ENCODE results near the gene DSCAM.

Gene DSCAM

DNA sequence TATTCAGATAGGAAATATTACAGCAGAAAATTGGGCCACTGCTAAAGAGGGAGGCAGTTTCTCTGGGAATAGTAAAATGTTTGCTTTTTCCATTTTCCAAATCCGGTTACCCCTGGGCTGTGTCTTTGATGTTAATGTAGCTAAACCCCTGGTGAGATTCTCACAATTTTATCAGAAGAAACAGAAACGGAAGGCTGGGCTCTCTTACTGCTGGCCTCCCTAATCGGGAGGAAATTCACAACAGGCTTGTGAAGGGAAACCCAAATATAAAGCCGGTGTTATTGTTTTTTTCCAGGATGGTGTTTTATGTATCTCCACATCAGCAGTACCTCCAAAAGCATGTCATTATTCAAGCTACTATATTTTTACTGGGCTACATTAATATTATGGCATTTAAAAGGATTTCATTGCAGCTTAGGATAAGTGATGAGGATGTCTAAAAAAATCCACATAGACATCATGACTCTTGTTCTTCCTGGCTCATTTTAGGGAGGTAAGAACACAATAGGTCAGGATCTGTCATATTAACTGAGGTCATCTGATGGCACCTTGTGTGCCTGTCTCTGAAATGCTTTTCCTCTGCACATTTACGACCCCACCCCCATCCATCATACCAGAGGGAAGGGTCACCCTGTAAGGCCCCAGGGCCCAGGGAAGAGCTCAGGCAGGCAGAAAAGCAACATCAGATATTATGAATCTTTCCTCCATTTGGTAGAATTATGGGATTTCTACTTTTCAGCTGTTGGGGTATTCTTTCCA lies 158.7 kb downstream of the DSCAM start:
- no peak overlapping the region for H3K27ac Mint-ChIP-seq
- H3K4me1 Mint-ChIP-seq (ENCODE audit: low read depth) = no peaks in the 10 kb centered on the region
- H3K27me3 Mint-ChIP-seq (ENCODE audit: low read depth) = no peaks in the 10 kb centered on the region
- H3K4me3 Mint-ChIP-seq = no peak overlapping the region
- H3K36me3 Mint-ChIP-seq (ENCODE audit: low read depth) = no peaks in the 10 kb centered on the region
- no peaks in the 10 kb centered on the region for H3K9me3 Mint-ChIP-seq

- Mint-ChIP-seq H3K27ac (no peak overlapping the region), H3K4me1 (ENCODE audit: low read depth) (no peaks in the 10 kb centered on the region), H3K36me3 (ENCODE audit: low read depth) (no peaks in the 10 kb centered on the region), H3K9me3 (no peaks in the 10 kb centered on the region), H3K27me3 (ENCODE audit: low read depth) (no peaks in the 10 kb centered on the region), H3K4me3 (no peak overlapping the region)
Observed at GRCh38 chr21:40687625-40688024, 159.3 kb downstream of the DSCAM start.

GRCh38 chr21:40686526-40686925 lies 160.4 kb downstream of the DSCAM start:
- Mint-ChIP-seq H3K9me3 (no peaks in the 10 kb centered on the region), H3K4me1 (ENCODE audit: low read depth) (no peaks in the 10 kb centered on the region), H3K4me3 (no peak overlapping the region), H3K27me3 (ENCODE audit: low read depth) (no peaks in the 10 kb centered on the region), H3K36me3 (ENCODE audit: low read depth) (no peaks in the 10 kb centered on the region), H3K27ac (no peak overlapping the region)

GRCh38 chr21:40685141-40685540 lies 161.8 kb downstream of the DSCAM start:
- Mint-ChIP-seq H3K4me1 (ENCODE audit: low read depth) (no peaks in the 10 kb centered on the region), H3K4me3 (no peak overlapping the region), H3K27ac (no peak overlapping the region), H3K36me3 (ENCODE audit: low read depth) (no peaks in the 10 kb centered on the region), H3K9me3 (no peaks in the 10 kb centered on the region), H3K27me3 (ENCODE audit: low read depth) (no peaks in the 10 kb centered on the region)

- Mint-ChIP-seq H3K9me3 (no peaks in the 10 kb centered on the region), H3K4me3 (no peak overlapping the region), H3K36me3 (ENCODE audit: low read depth) (no peaks in the 10 kb centered on the region), H3K27me3 (ENCODE audit: low read depth) (no peaks in the 10 kb centered on the region), H3K4me1 (ENCODE audit: low read depth) (no peaks in the 10 kb centered on the region), H3K27ac (no peak overlapping the region)
Observed at GRCh38 chr21:40684726-40685125, 162.2 kb downstream of the DSCAM start.

GRCh38 chr21:40683349-40683748 lies 163.6 kb downstream of the DSCAM start:
- H3K27me3 Mint-ChIP-seq (ENCODE audit: low read depth) = no peaks in the 10 kb centered on the region
- H3K36me3 Mint-ChIP-seq (ENCODE audit: low read depth) = no peaks in the 10 kb centered on the region
- no peaks in the 10 kb centered on the region for H3K9me3 Mint-ChIP-seq
- H3K4me1 Mint-ChIP-seq (ENCODE audit: low read depth) = no peaks in the 10 kb centered on the region
- H3K27ac Mint-ChIP-seq = no peak overlapping the region
- no peak overlapping the region for H3K4me3 Mint-ChIP-seq

GRCh38 chr21:40681164-40681859 lies 165.6 kb downstream of the DSCAM start:
- H3K9me3 Mint-ChIP-seq = peaks cover 4% of the 10 kb centered on the region
- H3K4me3 Mint-ChIP-seq = no peak overlapping the region
- H3K27me3 Mint-ChIP-seq (ENCODE audit: low read depth) = no peaks in the 10 kb centered on the region
- no peak overlapping the region for H3K27ac Mint-ChIP-seq
- no peaks in the 10 kb centered on the region for H3K36me3 Mint-ChIP-seq (ENCODE audit: low read depth)
- H3K4me1 Mint-ChIP-seq (ENCODE audit: low read depth) = no peaks in the 10 kb centered on the region

GRCh38 chr21:40680311-40680710 lies 166.6 kb downstream of the DSCAM start:
- no peak overlapping the region for H3K4me3 Mint-ChIP-seq
- no peaks in the 10 kb centered on the region for H3K36me3 Mint-ChIP-seq (ENCODE audit: low read depth)
- no peaks in the 10 kb centered on the region for H3K4me1 Mint-ChIP-seq (ENCODE audit: low read depth)
- peaks cover 4% of the 10 kb centered on the region for H3K9me3 Mint-ChIP-seq
- H3K27me3 Mint-ChIP-seq (ENCODE audit: low read depth) = no peaks in the 10 kb centered on the region
- H3K27ac Mint-ChIP-seq = no peak overlapping the region

DNA sequence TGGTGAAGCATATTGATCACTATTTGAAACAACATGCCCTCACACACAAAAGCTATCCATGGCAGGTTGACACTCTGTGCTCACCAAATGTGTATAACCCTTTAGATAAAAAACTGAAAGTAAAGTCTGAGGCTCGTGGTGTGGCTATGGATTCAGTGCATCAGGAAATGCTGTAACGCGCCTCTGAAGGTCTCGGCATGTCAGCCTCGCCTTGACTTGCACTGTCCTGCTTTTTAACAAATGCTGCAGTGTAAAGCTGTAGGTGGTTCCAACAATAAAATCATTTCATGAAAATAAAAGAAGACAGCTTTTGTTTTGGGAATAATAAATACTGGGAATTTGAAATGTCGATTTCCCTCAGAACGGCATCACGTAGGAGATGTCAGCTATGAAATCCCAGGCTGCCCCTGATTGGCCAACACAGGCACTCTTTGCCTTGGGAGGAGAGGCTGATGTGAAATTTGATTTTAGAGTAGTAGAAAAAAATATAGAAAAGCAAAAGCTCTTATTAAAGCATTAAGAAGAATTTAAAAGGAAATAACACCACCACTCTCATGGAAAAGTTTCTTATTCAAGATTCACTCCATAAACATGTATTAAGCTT lies 168.2 kb downstream of the DSCAM start:
- Mint-ChIP-seq H3K4me3 (no peak overlapping the region), H3K27ac (no peak overlapping the region), H3K4me1 (ENCODE audit: low read depth) (no peaks in the 10 kb centered on the region), H3K27me3 (ENCODE audit: low read depth) (no peaks in the 10 kb centered on the region), H3K36me3 (ENCODE audit: low read depth) (no peaks in the 10 kb centered on the region), H3K9me3 (peaks cover 4% of the 10 kb centered on the region)

GRCh38 chr21:40675017-40675416 lies 171.9 kb downstream of the DSCAM start:
- Mint-ChIP-seq H3K4me3 (no peak overlapping the region), H3K27me3 (ENCODE audit: low read depth) (no peaks in the 10 kb centered on the region), H3K27ac (no peak overlapping the region), H3K4me1 (ENCODE audit: low read depth) (no peaks in the 10 kb centered on the region), H3K9me3 (peaks cover 4% of the 10 kb centered on the region), H3K36me3 (ENCODE audit: low read depth) (no peaks in the 10 kb centered on the region)

GRCh38 chr21:40672602-40673001 lies 174.4 kb downstream of the DSCAM start:
- no peak overlapping the region for H3K4me3 Mint-ChIP-seq
- H3K4me1 Mint-ChIP-seq (ENCODE audit: low read depth) = no peaks in the 10 kb centered on the region
- H3K27me3 Mint-ChIP-seq (ENCODE audit: low read depth) = no peaks in the 10 kb centered on the region
- H3K27ac Mint-ChIP-seq = no peak overlapping the region
- H3K36me3 Mint-ChIP-seq (ENCODE audit: low read depth) = no peaks in the 10 kb centered on the region
- peaks cover 4% of the 10 kb centered on the region for H3K9me3 Mint-ChIP-seq

GRCh38 chr21:40671716-40672115 lies 175.2 kb downstream of the DSCAM start:
- no peak overlapping the region for H3K4me3 Mint-ChIP-seq
- no peak overlapping the region for H3K27ac Mint-ChIP-seq
- H3K36me3 Mint-ChIP-seq (ENCODE audit: low read depth) = no peaks in the 10 kb centered on the region
- peaks cover 3% of the 10 kb centered on the region for H3K9me3 Mint-ChIP-seq
- H3K27me3 Mint-ChIP-seq (ENCODE audit: low read depth) = no peaks in the 10 kb centered on the region
- no peaks in the 10 kb centered on the region for H3K4me1 Mint-ChIP-seq (ENCODE audit: low read depth)

GRCh38 chr21:40668555-40669275 lies 178.2 kb downstream of the DSCAM start:
- peaks cover 3% of the 10 kb centered on the region for H3K9me3 Mint-ChIP-seq
- H3K4me3 Mint-ChIP-seq = no peak overlapping the region
- H3K36me3 Mint-ChIP-seq (ENCODE audit: low read depth) = no peaks in the 10 kb centered on the region
- no peak overlapping the region for H3K27ac Mint-ChIP-seq
- H3K4me1 Mint-ChIP-seq (ENCODE audit: low read depth) = no peaks in the 10 kb centered on the region
- no peaks in the 10 kb centered on the region for H3K27me3 Mint-ChIP-seq (ENCODE audit: low read depth)

DNA sequence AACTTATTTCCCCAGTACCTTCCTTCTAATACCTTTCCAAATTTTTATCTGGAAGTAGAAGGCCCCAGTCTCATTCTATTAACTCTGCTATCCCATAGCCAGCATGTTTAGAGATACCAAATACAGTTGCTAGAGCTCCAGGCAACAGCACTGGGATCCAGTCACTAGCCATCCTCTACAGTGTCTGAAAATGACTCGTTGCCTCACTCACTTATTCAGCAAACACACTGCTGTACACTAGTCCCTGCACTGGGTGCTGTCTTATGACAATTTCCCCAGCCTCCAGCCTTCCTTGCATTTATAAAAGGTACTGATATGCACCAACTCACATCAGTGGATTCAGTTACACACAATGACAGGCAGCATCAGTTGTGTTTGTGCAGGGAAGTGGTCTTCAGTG lies 179.0 kb downstream of the DSCAM start:
- Mint-ChIP-seq H3K27ac (no peak overlapping the region), H3K36me3 (ENCODE audit: low read depth) (no peaks in the 10 kb centered on the region), H3K27me3 (ENCODE audit: low read depth) (no peaks in the 10 kb centered on the region), H3K4me1 (ENCODE audit: low read depth) (no peaks in the 10 kb centered on the region), H3K9me3 (peaks cover 3% of the 10 kb centered on the region), H3K4me3 (no peak overlapping the region)
